H9 (cell line): ENCODE results near the gene PPP1R1B. TPM values are rescaled to one million over a fixed set of nuclear protein-coding genes. Genes with fewer than 3 reads are reported as not detected.

Experiments used
- DNase-seq: peaks from one replicate; pipeline ENCODE4 v3.0.0-alpha.2; 2017
- H2AFZ ChIP-seq: one replicate; pipeline ENCODE4 v1.6.1; 2013; ENCODE audit warnings: mild to moderate bottlenecking, low read length, control low read depth, moderate library complexity
- H2AK5ac ChIP-seq: 2 replicates; pipeline ENCODE4 v1.6.1; 2013; ENCODE audit warnings: low read length, control low read depth, mixed read lengths; ENCODE audit not compliant: insufficient read length
- H2BK120ac ChIP-seq: one replicate; pipeline ENCODE4 v1.6.1; 2013; ENCODE audit warnings: low read depth, mild to moderate bottlenecking, low read length, control low read depth, inconsistent platforms; ENCODE audit not compliant: poor library complexity, severe bottlenecking
- H2BK12ac ChIP-seq: 2 replicates; pipeline ENCODE4 v1.6.1; 2013; ENCODE audit warnings: low read length, control low read depth, mixed read lengths, low read depth; ENCODE audit not compliant: insufficient read length
- H2BK15ac ChIP-seq: 2 replicates; pipeline ENCODE4 v1.6.1; 2013; ENCODE audit warnings: low read depth, low read length, control low read depth
- H2BK20ac ChIP-seq: one replicate; pipeline ENCODE4 v1.6.1; 2013; ENCODE audit warnings: low read depth, mild to moderate bottlenecking, low read length, control low read depth, inconsistent platforms; ENCODE audit not compliant: poor library complexity, severe bottlenecking
- H2BK5ac ChIP-seq: 2 replicates; pipeline ENCODE4 v1.6.1; 2013; ENCODE audit warnings: low read length, control low read depth, mixed read lengths; ENCODE audit not compliant: insufficient read length
- H3K14ac ChIP-seq: 2 replicates; pipeline ENCODE4 v1.6.1; 2013; ENCODE audit warnings: low read length, control low read depth; ENCODE audit not compliant: insufficient read depth
- H3K18ac ChIP-seq: 2 replicates; pipeline ENCODE4 v1.6.1; 2013; ENCODE audit warnings: low read depth, mild to moderate bottlenecking, mixed read lengths, low read length, control low read depth; ENCODE audit not compliant: insufficient read length
- H3K23ac ChIP-seq: 2 replicates; pipeline ENCODE4 v1.6.1; 2013; ENCODE audit warnings: low read length, control low read depth, mixed read lengths, low read depth; ENCODE audit not compliant: insufficient read length
- H3K23me2 ChIP-seq: 2 replicates; pipeline ENCODE4 v1.6.1; 2013; ENCODE audit warnings: low read depth, mild to moderate bottlenecking, mixed read lengths, low read length, control low read depth; ENCODE audit not compliant: insufficient read length, poor library complexity, severe bottlenecking
- H3K27ac ChIP-seq: 2 replicates; pipeline ENCODE4 v1.5.1; 2013; ENCODE audit warnings: low read length, control low read depth, mixed read lengths, low read depth; ENCODE audit not compliant: insufficient read length
- H3K27me3 ChIP-seq: 2 replicates; pipeline ENCODE4 v1.6.1; 2013; ENCODE audit warnings: low read length, control low read depth, inconsistent platforms; ENCODE audit not compliant: insufficient read depth
- H3K4ac ChIP-seq: 2 replicates; pipeline ENCODE4 v1.6.1; 2013; ENCODE audit warnings: low read depth, mild to moderate bottlenecking, control low read depth, inconsistent platforms, low read length, moderate library complexity
- H3K4me1 ChIP-seq: 2 replicates; pipeline ENCODE4 v1.6.1; 2013; ENCODE audit warnings: low read length, control low read depth, inconsistent platforms; ENCODE audit not compliant: insufficient read depth
- H3K4me2 ChIP-seq: 2 replicates; pipeline ENCODE4 v1.6.1; 2013; ENCODE audit warnings: low read length, control low read depth, mixed read lengths; ENCODE audit not compliant: insufficient read length, insufficient read depth
- H3K56ac ChIP-seq: 2 replicates; pipeline ENCODE4 v1.6.1; 2013; ENCODE audit warnings: low read depth, mild to moderate bottlenecking, mixed read lengths, low read length, control low read depth; ENCODE audit not compliant: insufficient read length
- H3K79me1 ChIP-seq: 2 replicates; pipeline ENCODE4 v1.6.1; 2013; ENCODE audit warnings: low read depth, mild to moderate bottlenecking, moderate library complexity, low read length, control low read depth, inconsistent platforms; ENCODE audit not compliant: insufficient read depth, poor library complexity, severe bottlenecking
- H3K79me2 ChIP-seq: 2 replicates; pipeline ENCODE4 v1.6.1; 2013; ENCODE audit warnings: low read length, control low read depth, inconsistent platforms; ENCODE audit not compliant: insufficient read depth
- H3K9ac ChIP-seq: 2 replicates; pipeline ENCODE4 v1.6.1; 2013; ENCODE audit warnings: low read length, control low read depth, mixed read lengths; ENCODE audit not compliant: insufficient read length; ENCODE audit errors: extremely low read depth
- H3K9me3 ChIP-seq: one replicate; pipeline ENCODE4 v1.6.1; 2013; ENCODE audit warnings: low read depth, low read length, inconsistent platforms; ENCODE audit not compliant: control insufficient read depth
- H3T11ph ChIP-seq: one replicate; pipeline ENCODE4 v1.6.1; 2013; ENCODE audit warnings: mild to moderate bottlenecking, low read length, control low read depth, inconsistent platforms
- H4K20me1 ChIP-seq: one replicate; pipeline ENCODE4 v1.6.1; 2013; ENCODE audit not compliant: control insufficient read depth, insufficient read length, insufficient read depth
- H4K5ac ChIP-seq: 2 replicates; pipeline ENCODE4 v1.6.1; 2013; ENCODE audit warnings: low read depth, mild to moderate bottlenecking, mixed read lengths, low read length, control low read depth; ENCODE audit not compliant: insufficient read length
- H4K8ac ChIP-seq: replicated peaks from 2 replicates; pipeline ENCODE4 v1.6.1; 2013; ENCODE audit warnings: low read length, control low read depth, mixed read lengths, low read depth; ENCODE audit not compliant: insufficient read length
- H4K91ac ChIP-seq: 2 replicates; pipeline ENCODE4 v1.6.1; 2013; ENCODE audit warnings: low read depth, mild to moderate bottlenecking, moderate library complexity, mixed read lengths, low read length, control low read depth; ENCODE audit not compliant: insufficient read length
- H3K27ac Mint-ChIP-seq, 3 experiments: 2 replicates in 2 of 3; 3 replicates in 1 of 3; pipeline ENCODE4 v1.8.0; 2020 to 2021; ENCODE audit warnings: mixed read lengths in 3 of 3, mild to moderate bottlenecking in 1 of 3, moderate library complexity in 1 of 3
- H3K27me3 Mint-ChIP-seq: 2 replicates; pipeline ENCODE4 v1.8.0; 2021; ENCODE audit warnings: low read depth, mild to moderate bottlenecking, moderate library complexity, mixed read lengths
- H3K36me3 Mint-ChIP-seq, 3 experiments: 2 replicates in 2 of 3; 3 replicates in 1 of 3; pipeline ENCODE4 v1.8.0; 2020 to 2021; ENCODE audit warnings: low read depth in 3 of 3, mixed read lengths in 3 of 3; ENCODE audit not compliant: insufficient read depth in 1 of 3
- H3K4me1 Mint-ChIP-seq, 2 experiments: 2 replicates each; pipeline ENCODE4 v1.8.0; 2020; ENCODE audit warnings: mixed read lengths in 2 of 2
- H3K4me3 Mint-ChIP-seq, 2 experiments: 2 replicates in 1 of 2; 3 replicates in 1 of 2; pipeline ENCODE4 v1.8.0; 2020 to 2021; ENCODE audit warnings: mild to moderate bottlenecking in 2 of 2, mixed read lengths in 2 of 2, moderate library complexity in 1 of 2
- H3K9me3 Mint-ChIP-seq, 2 experiments: 2 replicates in 1 of 2; 3 replicates in 1 of 2; pipeline ENCODE4 v1.8.0; 2020; ENCODE audit warnings: mild to moderate bottlenecking in 2 of 2, mixed read lengths in 2 of 2, moderate library complexity in 1 of 2
- WGBS: extraction: QIAGEN DNeasy Blood & Tissue Kit; methylation state at CpG from one replicate; pipeline ENCODE4 v1.1.7; 2013; ENCODE audit warnings: missing lambda C conversion rate, low lambda C conversion rate, mixed read lengths; ENCODE audit not compliant: insufficient read length; ENCODE audit errors: extremely low coverage; 5-methylcytosine and 5-hydroxymethylcytosine counted together
- total RNA-seq: library from RNA; stranded (reverse); gene quantifications from 2 replicates; pipeline ENCODE4 v1.2.1, GENCODE V29; 2021
- TF ChIP-seq, protein P1 (sequence below): fragments of 200-600 bp; sonication (generic); conservative IDR thresholded peaks from 3 replicates; pipeline ENCODE4 v1.8.0; 2021; ENCODE audit warnings: antibody characterized with exemption, mild to moderate bottlenecking

Gene PPP1R1B
- total RNA-seq, 1 experiment from 2014 or later: 15.5 TPM

GRCh38 chr17:39607057-39607850 lies 19.5 kb upstream of the PPP1R1B start:
- Mint-ChIP-seq H3K4me3 (peak overlapping the region; percentile 40 to 81; a peak in 4 of 5 replicates), H3K27ac (no peak overlapping the region; a peak in 1 of 7 replicates)

More at GRCh38 chr17:39607057-39607850, 19.5 kb upstream of the PPP1R1B start:
- no peaks in the 10 kb centered on the region for H3K9me3 ChIP-seq
- no peak overlapping the region for H4K5ac ChIP-seq
- no peak overlapping the region for H2AK5ac ChIP-seq
- no peak overlapping the region for H3K18ac ChIP-seq
- H3K23me2 ChIP-seq: peaks cover 20% of the 10 kb centered on the region
- H3K79me1 ChIP-seq: no peaks in the 10 kb centered on the region
- no peak overlapping the region for H2BK120ac ChIP-seq
- H2BK12ac ChIP-seq: no peak overlapping the region
- peak overlapping the region; percentile 38 for H3K4me2 ChIP-seq
- no peak overlapping the region for H2BK5ac ChIP-seq
- no peaks in the 10 kb centered on the region for H4K20me1 ChIP-seq
- no peak overlapping the region for H2AFZ ChIP-seq
- no peaks in the 10 kb centered on the region for H3K79me2 ChIP-seq
- H3K4me1 ChIP-seq: no peaks in the 10 kb centered on the region; the same call in 1 of the 2 replicates
- no peak overlapping the region for H3K4ac ChIP-seq
- peaks cover 71% of the 10 kb centered on the region for H3K27me3 ChIP-seq
- no peak overlapping the region for H2BK15ac ChIP-seq
- H2BK20ac ChIP-seq: no peak overlapping the region
- H3K27ac ChIP-seq: no peak overlapping the region
- peak; percentile 62 for DNase-seq
- TF ChIP-seq, protein P1, sequence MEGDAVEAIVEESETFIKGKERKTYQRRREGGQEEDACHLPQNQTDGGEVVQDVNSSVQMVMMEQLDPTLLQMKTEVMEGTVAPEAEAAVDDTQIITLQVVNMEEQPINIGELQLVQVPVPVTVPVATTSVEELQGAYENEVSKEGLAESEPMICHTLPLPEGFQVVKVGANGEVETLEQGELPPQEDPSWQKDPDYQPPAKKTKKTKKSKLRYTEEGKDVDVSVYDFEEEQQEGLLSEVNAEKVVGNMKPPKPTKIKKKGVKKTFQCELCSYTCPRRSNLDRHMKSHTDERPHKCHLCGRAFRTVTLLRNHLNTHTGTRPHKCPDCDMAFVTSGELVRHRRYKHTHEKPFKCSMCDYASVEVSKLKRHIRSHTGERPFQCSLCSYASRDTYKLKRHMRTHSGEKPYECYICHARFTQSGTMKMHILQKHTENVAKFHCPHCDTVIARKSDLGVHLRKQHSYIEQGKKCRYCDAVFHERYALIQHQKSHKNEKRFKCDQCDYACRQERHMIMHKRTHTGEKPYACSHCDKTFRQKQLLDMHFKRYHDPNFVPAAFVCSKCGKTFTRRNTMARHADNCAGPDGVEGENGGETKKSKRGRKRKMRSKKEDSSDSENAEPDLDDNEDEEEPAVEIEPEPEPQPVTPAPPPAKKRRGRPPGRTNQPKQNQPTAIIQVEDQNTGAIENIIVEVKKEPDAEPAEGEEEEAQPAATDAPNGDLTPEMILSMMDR: no peak
- H3K56ac ChIP-seq: no peak overlapping the region
- Mint-ChIP-seq H3K4me1 (peaks cover 19 to 40% of the 10 kb centered on the region in 2 experiments), H3K9me3 (no peaks in the 10 kb centered on the region; a peak in 1 of 5 replicates), H3K36me3 (no peaks in the 10 kb centered on the region; a peak in 1 of 7 replicates), H3K27me3 (peaks cover 98% of the 10 kb centered on the region)
- no peak overlapping the region for H3K9ac ChIP-seq
- no peak overlapping the region for H3T11ph ChIP-seq
- no peak overlapping the region for H4K91ac ChIP-seq
- no peak overlapping the region for H3K14ac ChIP-seq
- H4K8ac ChIP-seq: no peak overlapping the region
- no CpG with 5 or more reads among the region's 40 CpGs for WGBS
- H3K23ac ChIP-seq: no peak overlapping the region
